Mesothelial cell of epicardium (in vitro differentiated cells): Measurements from ENCODE around the gene TTC28. TPM values are rescaled to one million over a fixed set of nuclear protein-coding genes. Genes with fewer than 3 reads are reported as not detected.

ENCODE experiments used
- DNase-seq, 2 experiments: peaks; one replicate each; pipeline ENCODE4 v3.0.0; 2021; ENCODE audit warnings: low spot score in 2 of 2; ENCODE audit not compliant: unreplicated experiment in 2 of 2
- H3K27ac Mint-ChIP-seq: 2 replicates; pipeline ENCODE4 v1.8.0; 2021; ENCODE audit warnings: mixed read lengths
- H3K27me3 Mint-ChIP-seq: 2 replicates; pipeline ENCODE4 v1.8.0; 2021; ENCODE audit warnings: low read depth, mixed read lengths
- H3K36me3 Mint-ChIP-seq: 2 replicates; pipeline ENCODE4 v1.8.0; 2021; ENCODE audit warnings: mixed read lengths
- H3K4me1 Mint-ChIP-seq: 2 replicates; pipeline ENCODE4 v1.8.0; 2021; ENCODE audit warnings: mixed read lengths
- H3K4me3 Mint-ChIP-seq: 2 replicates; pipeline ENCODE4 v1.8.0; 2021; ENCODE audit warnings: mild to moderate bottlenecking, moderate library complexity, mixed read lengths
- H3K9me3 Mint-ChIP-seq: 2 replicates; pipeline ENCODE4 v1.8.0; 2021; ENCODE audit warnings: mixed read lengths
- total RNA-seq: library from RNA; stranded (reverse); gene quantifications from 3 replicates; pipeline ENCODE4 v1.2.1, GENCODE V29; 2021
- TF ChIP-seq, protein P1 (sequence below): fragments of 200-600 bp; sonication (generic); IDR thresholded peaks from one replicate; pipeline ENCODE4 v1.5.0; 2021; ENCODE audit warnings: antibody characterized with exemption; ENCODE audit not compliant: unreplicated experiment

Gene TTC28
- total RNA-seq, 1 donor from 2014 or later = 95.9 TPM

DNA sequence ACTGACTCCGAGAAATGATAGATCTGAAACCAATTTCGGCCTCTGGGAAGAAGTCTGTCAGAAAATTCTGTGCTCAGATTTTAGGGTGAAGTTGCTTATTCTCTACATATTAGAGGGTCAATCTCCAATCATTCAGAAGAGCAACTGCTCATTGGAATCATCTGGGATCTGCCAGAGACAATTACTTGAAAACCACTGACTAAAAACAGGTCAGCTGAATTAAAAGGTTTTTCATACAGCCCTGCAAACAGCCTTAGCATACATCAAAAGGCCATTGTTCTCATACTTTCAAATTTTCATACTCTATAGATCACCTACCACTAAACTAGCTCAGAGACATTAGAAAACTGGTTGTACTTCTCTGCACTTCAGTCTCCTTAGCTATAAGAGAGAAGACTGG is 470.9 kb downstream of the TTC28 start:
- peaks cover 24% of the 10 kb centered on the region for H3K9me3 Mint-ChIP-seq
- DNase-seq = no peak
- peaks cover 5% of the 10 kb centered on the region for H3K4me1 Mint-ChIP-seq
- H3K27ac Mint-ChIP-seq = no peak overlapping the region
- H3K27me3 Mint-ChIP-seq = no peaks in the 10 kb centered on the region
- no peak overlapping the region for H3K4me3 Mint-ChIP-seq
- TF ChIP-seq, protein P1, sequence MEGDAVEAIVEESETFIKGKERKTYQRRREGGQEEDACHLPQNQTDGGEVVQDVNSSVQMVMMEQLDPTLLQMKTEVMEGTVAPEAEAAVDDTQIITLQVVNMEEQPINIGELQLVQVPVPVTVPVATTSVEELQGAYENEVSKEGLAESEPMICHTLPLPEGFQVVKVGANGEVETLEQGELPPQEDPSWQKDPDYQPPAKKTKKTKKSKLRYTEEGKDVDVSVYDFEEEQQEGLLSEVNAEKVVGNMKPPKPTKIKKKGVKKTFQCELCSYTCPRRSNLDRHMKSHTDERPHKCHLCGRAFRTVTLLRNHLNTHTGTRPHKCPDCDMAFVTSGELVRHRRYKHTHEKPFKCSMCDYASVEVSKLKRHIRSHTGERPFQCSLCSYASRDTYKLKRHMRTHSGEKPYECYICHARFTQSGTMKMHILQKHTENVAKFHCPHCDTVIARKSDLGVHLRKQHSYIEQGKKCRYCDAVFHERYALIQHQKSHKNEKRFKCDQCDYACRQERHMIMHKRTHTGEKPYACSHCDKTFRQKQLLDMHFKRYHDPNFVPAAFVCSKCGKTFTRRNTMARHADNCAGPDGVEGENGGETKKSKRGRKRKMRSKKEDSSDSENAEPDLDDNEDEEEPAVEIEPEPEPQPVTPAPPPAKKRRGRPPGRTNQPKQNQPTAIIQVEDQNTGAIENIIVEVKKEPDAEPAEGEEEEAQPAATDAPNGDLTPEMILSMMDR = no peak
- H3K36me3 Mint-ChIP-seq = peaks cover 20% of the 10 kb centered on the region

DNA sequence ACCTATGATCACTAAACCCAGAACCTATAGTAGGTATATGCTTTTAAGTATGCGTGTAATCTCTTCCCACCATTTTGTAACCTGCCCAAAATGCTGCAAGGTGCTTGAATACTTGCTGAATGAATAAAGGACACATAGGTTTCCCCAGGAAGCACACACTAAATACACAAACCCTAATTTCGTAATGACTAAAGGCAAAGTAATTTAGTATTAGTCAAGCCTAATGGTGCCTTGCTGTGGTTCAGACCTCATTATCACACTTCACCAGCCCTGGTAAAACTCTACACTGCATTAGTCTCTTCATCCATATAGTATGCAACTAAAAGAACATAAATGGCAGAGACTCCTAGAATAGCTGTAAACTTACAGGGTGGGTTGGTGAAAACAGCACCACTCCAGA is 471.6 kb downstream of the TTC28 start:
- no peak for DNase-seq
- Mint-ChIP-seq H3K27me3 (no peaks in the 10 kb centered on the region), H3K4me1 (peaks cover 7% of the 10 kb centered on the region), H3K4me3 (no peak overlapping the region), H3K9me3 (peaks cover 21% of the 10 kb centered on the region), H3K36me3 (peaks cover 18% of the 10 kb centered on the region), H3K27ac (no peak overlapping the region)
- TF ChIP-seq, protein P1 = no peak

DNA sequence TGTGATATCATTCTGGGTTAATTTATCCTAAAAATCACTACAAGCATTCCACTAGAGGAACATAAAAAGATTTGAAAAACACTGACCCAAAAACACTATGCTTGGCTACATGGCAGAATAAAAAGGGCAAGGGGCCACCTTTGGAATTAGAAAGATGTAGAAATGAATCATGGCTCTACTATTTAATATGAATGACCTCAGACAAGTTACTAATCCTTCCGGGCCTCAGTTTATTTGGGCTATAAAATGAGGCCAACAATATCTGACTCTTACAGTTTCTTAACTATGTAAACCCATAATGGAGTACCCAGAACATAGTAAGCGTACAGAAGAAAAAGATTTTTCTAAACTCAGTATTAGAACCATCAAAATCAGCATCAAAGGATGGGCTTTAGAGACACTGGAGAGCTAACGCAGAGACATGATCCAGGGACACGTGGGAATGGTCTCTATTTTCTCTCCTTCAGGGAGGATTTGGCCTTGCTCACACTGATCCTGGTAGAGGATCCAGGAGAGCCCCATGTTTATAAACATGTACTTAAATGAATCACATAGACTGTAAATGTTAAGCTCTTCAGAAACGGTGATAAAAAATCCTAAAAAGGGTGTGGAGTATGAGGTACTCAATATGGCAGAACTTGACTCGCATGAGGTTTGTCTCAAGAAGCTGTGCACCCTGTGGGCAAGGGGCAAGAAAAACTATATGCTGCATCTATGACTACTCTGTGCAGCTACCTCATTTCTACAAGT is 472.2 kb downstream of the TTC28 start:
- TF ChIP-seq, protein P1 = no peak
- DNase-seq = no peak
- Mint-ChIP-seq H3K9me3 (peaks cover 21% of the 10 kb centered on the region), H3K36me3 (peaks cover 18% of the 10 kb centered on the region), H3K4me3 (no peak overlapping the region), H3K4me1 (peaks cover 7% of the 10 kb centered on the region), H3K27ac (no peak overlapping the region), H3K27me3 (no peaks in the 10 kb centered on the region)

DNA sequence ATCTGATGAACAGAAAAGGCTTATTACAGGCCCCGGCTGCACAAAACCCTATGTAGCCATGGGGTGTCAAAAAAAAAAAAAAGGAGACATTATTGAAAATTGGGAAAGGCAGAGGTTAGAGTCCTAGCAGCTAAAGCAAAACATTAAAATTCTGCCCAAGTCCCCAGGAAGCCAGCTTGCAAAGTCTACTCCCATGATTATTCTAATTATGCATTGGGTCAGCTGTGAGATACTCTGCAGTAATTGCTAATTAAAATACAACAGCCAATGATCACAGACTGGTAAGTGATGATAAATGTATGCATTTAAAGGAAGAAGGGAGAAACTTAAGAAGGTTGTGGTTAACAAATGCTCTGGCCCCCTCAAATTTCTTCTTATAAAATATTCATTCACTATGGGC is 473.7 kb downstream of the TTC28 start:
- H3K27me3 Mint-ChIP-seq = no peaks in the 10 kb centered on the region
- TF ChIP-seq, protein P1 = no peak
- H3K4me1 Mint-ChIP-seq = peaks cover 7% of the 10 kb centered on the region
- H3K4me3 Mint-ChIP-seq = no peak overlapping the region
- no peak for DNase-seq
- no peak overlapping the region for H3K27ac Mint-ChIP-seq
- H3K9me3 Mint-ChIP-seq = peaks cover 11% of the 10 kb centered on the region
- peaks cover 7% of the 10 kb centered on the region for H3K36me3 Mint-ChIP-seq

DNA sequence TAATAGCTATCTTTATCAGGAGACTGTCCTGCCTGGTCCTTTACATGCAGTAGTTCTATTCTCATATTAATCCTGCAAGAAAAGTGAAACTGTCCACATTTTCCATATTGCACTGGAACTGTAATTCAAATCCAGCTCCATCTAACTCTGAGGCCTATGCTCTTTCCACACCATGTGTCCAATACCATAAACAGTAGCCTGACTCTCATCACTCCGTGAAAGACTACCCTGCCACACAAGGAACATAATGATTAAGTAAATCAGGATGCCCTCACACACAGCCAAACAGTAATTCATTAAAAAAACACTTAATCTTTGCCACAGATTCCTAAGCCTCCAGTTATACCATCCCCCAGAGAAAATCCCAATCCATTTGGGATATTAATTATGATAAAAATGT is 475.3 kb downstream of the TTC28 start:
- H3K36me3 Mint-ChIP-seq = no peaks in the 10 kb centered on the region
- no peaks in the 10 kb centered on the region for H3K27me3 Mint-ChIP-seq
- H3K4me3 Mint-ChIP-seq = no peak overlapping the region
- DNase-seq = no peak
- H3K27ac Mint-ChIP-seq = no peak overlapping the region
- H3K9me3 Mint-ChIP-seq = no peaks in the 10 kb centered on the region
- peaks cover 5% of the 10 kb centered on the region for H3K4me1 Mint-ChIP-seq
- TF ChIP-seq, protein P1 = no peak
